Parathyroid adenoma (tissue), 2 donors: ENCODE measurements around the gene TMEM45B.
"Not testable (repeated sequence)": the region's sequence is repeated elsewhere in the genome, so short reads cannot be mapped to it uniquely, and the experiment has no call there.

ENCODE experiments used
- H2AFZ ChIP-seq: fragments of 300-600 bp; sonication (generic); one replicate; pipeline ENCODE4 v1.7.0; 2017; ENCODE audit warnings: antibody characterized with exemption, mild to moderate bottlenecking
- H3K27ac ChIP-seq: fragments of 300-600 bp; sonication (generic); one replicate; pipeline ENCODE4 v1.7.0; 2017
- H3K27me3 ChIP-seq: fragments of 300-600 bp; sonication (generic); one replicate; pipeline ENCODE4 v1.7.0; 2017; ENCODE audit warnings: low read length; ENCODE audit not compliant: control insufficient read depth, insufficient read depth
- H3K36me3 ChIP-seq: fragments of 300-600 bp; sonication (generic); one replicate; pipeline ENCODE4 v1.7.0; 2017; ENCODE audit warnings: low read length; ENCODE audit not compliant: control insufficient read depth, insufficient read depth
- H3K4me1 ChIP-seq: fragments of 300-600 bp; sonication (generic); one replicate; pipeline ENCODE4 v1.7.0; 2017; ENCODE audit warnings: control low read depth
- H3K4me2 ChIP-seq: fragments of 300-600 bp; sonication (generic); one replicate; pipeline ENCODE4 v1.7.0; 2017; ENCODE audit warnings: low read length
- H3K4me3 ChIP-seq: fragments of 300-600 bp; sonication (generic); one replicate; pipeline ENCODE4 v1.7.0; 2017; ENCODE audit warnings: low read depth, low read length
- H3K79me2 ChIP-seq: fragments of 300-600 bp; sonication (generic); one replicate; pipeline ENCODE4 v1.7.0; 2017; ENCODE audit warnings: control low read depth
- H3K9ac ChIP-seq: fragments of 300-600 bp; sonication (generic); one replicate; pipeline ENCODE4 v1.7.0; 2017; ENCODE audit warnings: mild to moderate bottlenecking
- H3K9me3 ChIP-seq: fragments of 300-600 bp; sonication (generic); one replicate; pipeline ENCODE4 v1.7.0; 2017; ENCODE audit warnings: low read length; ENCODE audit not compliant: control insufficient read depth
- CTCF ChIP-seq: fragments of 300-600 bp; sonication (generic); IDR thresholded peaks from one replicate; pipeline ENCODE4 v1.7.0; 2017; ENCODE audit warnings: antibody characterized with exemption, mild to moderate bottlenecking
- donor health status: primary hyperparathyroidism.

Gene TMEM45B

GRCh38 chr11:129800655-129801054 is 15.0 kb upstream of the TMEM45B start:
- Histone ChIP-seq H3K36me3 (no peaks in the 10 kb centered on the region), H3K4me2 (no peak overlapping the region), H3K4me3 (no peak overlapping the region), H3K9me3 (no peaks in the 10 kb centered on the region), H3K4me1 (no peaks in the 10 kb centered on the region), H3K9ac (no peak overlapping the region), H2AFZ (no peak overlapping the region), H3K27ac (no peak overlapping the region), H3K79me2 (no peaks in the 10 kb centered on the region), H3K27me3 (no peaks in the 10 kb centered on the region)
- no peak for TF ChIP-seq CTCF

- H3K79me2 ChIP-seq: no peaks in the 10 kb centered on the region
- H3K36me3 ChIP-seq: no peaks in the 10 kb centered on the region
- no peak overlapping the region for H2AFZ ChIP-seq
- no peaks in the 10 kb centered on the region for H3K27me3 ChIP-seq
- H3K4me3 ChIP-seq: no peak overlapping the region
- no peak for TF ChIP-seq CTCF
- no peaks in the 10 kb centered on the region for H3K9me3 ChIP-seq
- H3K4me1 ChIP-seq: no peaks in the 10 kb centered on the region
- H3K9ac ChIP-seq: no peak overlapping the region
- no peak overlapping the region for H3K27ac ChIP-seq
- no peak overlapping the region for H3K4me2 ChIP-seq
These were observed 12.1 kb upstream of the TMEM45B start for GRCh38 chr11:129803533-129803932.

GRCh38 chr11:129804012-129804411 is 11.6 kb upstream of the TMEM45B start:
- Histone ChIP-seq H3K4me1 (no peaks in the 10 kb centered on the region), H3K4me2 (no peak overlapping the region), H2AFZ (no peak overlapping the region), H3K9ac (no peak overlapping the region), H3K36me3 (no peaks in the 10 kb centered on the region), H3K79me2 (no peaks in the 10 kb centered on the region), H3K27ac (no peak overlapping the region), H3K9me3 (no peaks in the 10 kb centered on the region), H3K27me3 (no peaks in the 10 kb centered on the region), H3K4me3 (no peak overlapping the region)
- TF ChIP-seq CTCF: no peak

- not testable (repeated sequence) for H3K27me3 ChIP-seq, H3K4me3 ChIP-seq, H3K79me2 ChIP-seq, H3K36me3 ChIP-seq, H3K9me3 ChIP-seq, H2AFZ ChIP-seq, H3K9ac ChIP-seq, H3K27ac ChIP-seq, H3K4me2 ChIP-seq, H3K4me1 ChIP-seq
These were observed 7.4 kb upstream of the TMEM45B start for GRCh38 chr11:129808241-129808640.

GRCh38 chr11:129813231-129813791 is 2.3 kb upstream of the TMEM45B start:
- Histone ChIP-seq H3K9me3 (no peaks in the 10 kb centered on the region), H3K36me3 (no peaks in the 10 kb centered on the region), H3K79me2 (no peaks in the 10 kb centered on the region), H3K4me3 (no peak overlapping the region), H2AFZ (no peak overlapping the region), H3K9ac (no peak overlapping the region), H3K4me1 (no peaks in the 10 kb centered on the region), H3K27ac (no peak overlapping the region), H3K4me2 (no peak overlapping the region), H3K27me3 (no peaks in the 10 kb centered on the region)
- no peak for TF ChIP-seq CTCF
